GM19372 (cell line): ENCODE data around the gene ARL15.

Source experiments
- ATAC-seq: cut with Tn5 transposase; IDR thresholded peaks from one replicate; pipeline ENCODE4 v1.9.1; 2021; ENCODE audit warnings: mild to moderate bottlenecking, low read depth, moderate library complexity; ENCODE audit not compliant: unreplicated experiment

Gene ARL15

DNA sequence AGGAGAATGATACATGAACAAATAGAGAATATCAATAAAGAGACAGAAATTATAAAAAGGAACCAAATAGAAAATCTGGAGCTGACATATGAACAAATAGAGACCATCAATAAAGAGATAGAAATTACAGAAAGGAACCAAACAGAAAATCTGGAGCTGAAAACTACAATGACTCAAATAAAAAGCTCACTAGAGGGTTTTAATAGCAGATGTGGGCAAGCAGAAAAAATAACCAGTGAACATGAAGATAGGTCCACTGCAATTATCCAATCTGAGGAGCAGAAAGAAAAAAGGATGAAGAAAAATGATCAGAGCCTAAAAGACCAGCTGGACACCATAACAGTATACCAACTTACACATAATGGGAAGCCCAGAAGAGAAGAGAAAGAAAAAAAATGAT, 353.7 kb downstream of the ARL15 start:
- no peak for ATAC-seq

DNA sequence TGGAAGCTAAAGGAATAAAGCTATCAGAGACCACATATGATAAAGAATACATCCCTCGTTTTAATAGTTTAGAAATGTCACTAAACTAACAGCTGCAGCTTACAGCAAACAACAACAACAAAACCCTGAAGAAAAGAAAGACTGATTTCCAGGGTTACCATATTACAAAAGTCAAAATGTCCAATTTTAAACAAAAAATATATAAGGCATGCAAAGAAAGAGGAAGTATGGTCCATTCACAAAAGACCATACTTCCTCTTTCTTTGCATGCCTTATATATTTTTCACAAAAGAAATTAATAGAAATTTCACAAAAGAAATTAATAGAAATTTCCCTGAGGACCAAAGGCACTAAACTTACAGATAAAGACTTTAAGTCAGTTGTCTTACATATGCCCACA, 354.2 kb downstream of the ARL15 start:
- ATAC-seq = no peak

GRCh38 chr5:53950621-53951020, 359.8 kb downstream of the ARL15 start:
- no peak for ATAC-seq

- ATAC-seq = no peak
Observed at GRCh38 chr5:53948598-53948997, 361.8 kb downstream of the ARL15 start.

DNA sequence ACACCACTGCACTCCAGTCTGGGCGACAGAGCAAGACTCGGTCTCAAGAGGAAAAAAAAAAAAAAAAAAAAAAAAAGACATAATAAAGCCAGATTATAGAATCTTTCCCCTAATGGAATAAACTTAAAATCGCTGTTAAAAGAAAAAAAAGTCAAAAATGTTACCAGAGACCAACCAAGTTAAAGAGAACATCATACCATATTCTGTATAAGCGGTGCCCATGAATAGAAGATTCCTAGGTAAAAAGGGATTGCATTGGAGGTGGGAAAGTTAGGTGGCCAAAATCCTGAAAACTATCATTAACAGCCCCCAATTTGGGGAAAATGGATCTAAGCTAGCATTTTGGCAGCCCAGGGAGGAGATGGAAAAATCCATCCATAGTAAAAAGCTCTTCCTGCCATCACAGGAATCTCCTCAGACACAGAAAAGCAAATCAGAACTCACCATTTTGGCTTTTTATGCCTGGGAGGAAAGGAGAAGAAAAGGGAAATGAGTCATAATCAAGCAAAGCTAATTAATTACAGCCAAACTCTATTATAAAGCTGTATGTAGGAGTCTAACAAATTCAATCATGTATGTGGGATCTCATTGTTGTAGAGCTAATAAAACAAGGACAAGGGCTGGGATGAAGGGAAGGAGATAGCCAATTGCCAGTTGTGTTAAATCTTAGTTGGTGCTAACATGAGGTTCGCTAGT, 363.8 kb downstream of the ARL15 start:
- ATAC-seq = no peak

DNA sequence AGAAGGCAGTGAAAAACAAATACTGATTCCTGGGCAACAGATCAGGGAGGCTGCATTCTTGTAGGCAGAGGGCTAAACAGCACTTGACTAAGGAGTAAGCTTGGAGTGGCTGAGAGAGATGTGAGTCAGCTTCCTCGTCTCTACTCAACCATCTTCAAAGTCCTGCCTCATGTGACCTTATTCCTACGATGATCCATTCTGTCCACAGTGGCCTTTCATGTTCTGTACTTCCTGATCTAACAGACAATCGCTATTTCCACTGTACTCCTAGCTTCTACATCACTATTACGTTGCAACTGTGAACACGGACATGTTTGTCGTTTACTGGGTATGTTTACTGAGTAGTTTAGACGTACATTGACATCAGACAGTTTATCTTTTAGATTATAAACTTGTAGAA, 365.4 kb downstream of the ARL15 start:
- no peak for ATAC-seq

GRCh38 chr5:53943938-53944337, 366.4 kb downstream of the ARL15 start:
- ATAC-seq = no peak

GRCh38 chr5:53942724-53943123, 367.6 kb downstream of the ARL15 start:
- no peak for ATAC-seq

DNA sequence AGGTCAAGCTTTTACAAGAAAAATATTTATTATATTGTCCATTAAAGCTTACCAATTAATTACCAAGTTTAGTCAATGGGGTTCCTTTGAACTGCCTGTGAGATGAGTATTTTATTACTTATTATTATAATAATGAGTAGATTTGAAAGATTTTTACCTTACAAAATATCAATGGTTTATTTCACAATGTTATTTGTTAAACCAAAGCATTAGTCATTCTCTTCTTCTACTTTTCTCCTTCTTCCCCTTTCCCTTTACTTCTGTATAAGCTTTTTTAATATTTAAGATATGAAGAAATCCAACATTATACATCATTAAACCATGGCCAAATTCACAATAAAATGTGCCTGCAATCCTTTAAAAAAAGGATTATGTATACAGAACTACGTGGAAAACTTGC, 369.5 kb downstream of the ARL15 start:
- no peak for ATAC-seq

DNA sequence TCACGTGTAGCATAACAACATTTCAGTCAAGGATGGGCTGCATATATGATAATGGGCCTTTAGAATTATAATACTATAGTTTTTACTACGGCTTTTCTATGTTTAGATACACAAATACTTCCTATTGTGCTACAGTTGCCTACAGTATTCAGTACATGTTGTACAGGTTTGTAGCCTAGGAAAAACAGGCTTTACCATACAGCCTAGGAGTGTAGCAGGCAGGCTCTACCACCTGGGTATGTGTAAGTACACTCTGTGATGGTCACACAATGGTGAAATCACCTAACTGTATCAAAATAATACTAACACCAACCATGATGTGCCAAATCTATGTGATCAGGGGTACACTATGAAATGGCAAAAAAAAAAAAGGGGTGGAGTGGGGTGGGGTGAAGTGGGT, 372.9 kb downstream of the ARL15 start:
- no peak for ATAC-seq

- no peak for ATAC-seq
Observed at GRCh38 chr5:53936481-53937352, 373.7 kb downstream of the ARL15 start.

DNA sequence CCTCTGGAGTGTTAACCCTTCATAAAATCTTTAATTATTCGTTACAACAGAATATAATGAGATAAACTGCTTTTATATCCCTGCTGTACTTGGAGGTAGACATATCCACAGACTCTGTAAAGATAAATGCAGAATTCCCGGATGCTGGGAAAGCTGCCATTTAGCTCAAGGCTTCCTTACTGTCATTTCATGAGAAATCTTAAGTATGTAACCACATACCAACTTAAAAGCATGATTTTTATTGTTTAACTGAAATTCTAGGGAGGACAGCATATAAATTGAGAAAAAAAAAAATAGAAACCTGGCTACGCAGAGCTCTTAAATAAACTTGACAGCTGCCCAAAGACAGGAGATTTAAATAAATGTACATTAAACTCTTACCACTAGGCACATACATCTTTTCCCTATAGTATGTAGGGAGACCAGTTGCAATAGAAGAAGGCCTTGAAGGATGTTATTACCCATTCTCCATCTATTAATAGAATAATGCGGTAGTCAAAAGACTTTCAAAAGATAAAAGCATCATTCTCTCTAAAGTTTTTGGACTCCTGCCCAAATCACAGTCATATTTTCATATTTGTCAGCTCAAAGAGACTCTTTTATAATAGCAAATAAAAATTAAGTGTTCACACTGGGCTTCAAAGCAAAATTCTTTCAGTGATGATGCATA, 376.1 kb downstream of the ARL15 start:
- no peak for ATAC-seq

DNA sequence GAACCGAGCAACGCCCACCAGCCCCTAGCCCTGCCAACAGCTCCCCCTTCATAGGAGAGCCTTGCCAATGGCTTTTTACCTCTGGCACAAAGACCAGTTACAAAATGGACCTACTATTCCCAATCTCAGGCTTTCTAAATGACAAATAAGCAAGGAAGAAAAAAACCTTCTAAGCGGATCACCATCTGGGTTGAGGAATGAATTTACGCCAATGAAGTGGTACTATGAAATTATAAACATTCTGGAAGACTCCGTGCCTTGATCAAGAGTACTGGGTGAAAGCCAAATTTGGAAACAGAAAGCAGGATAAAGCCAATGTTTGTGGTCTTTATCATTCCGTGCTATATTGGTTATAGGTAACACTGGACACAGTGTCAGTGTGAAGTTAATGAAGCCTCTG, 378.0 kb downstream of the ARL15 start:
- ATAC-seq = no peak

DNA sequence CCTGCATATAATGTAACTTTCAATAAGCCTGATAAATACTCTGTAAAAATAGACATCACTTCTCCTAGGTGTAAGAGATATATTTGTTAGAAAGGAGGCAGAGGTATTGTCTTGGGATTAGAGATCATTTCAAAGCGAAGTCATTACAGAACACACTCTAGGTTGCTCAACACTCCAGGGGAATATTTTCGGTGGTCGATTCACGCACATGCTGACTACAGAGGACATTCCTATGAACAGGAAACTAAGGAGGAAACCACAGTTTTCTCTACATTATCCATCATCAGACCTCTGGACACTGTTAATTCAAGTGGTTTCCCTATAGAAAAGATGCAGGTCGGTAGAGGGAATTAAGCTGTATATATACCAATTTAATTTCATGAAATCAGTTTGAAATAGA, 379.9 kb downstream of the ARL15 start:
- no peak for ATAC-seq

DNA sequence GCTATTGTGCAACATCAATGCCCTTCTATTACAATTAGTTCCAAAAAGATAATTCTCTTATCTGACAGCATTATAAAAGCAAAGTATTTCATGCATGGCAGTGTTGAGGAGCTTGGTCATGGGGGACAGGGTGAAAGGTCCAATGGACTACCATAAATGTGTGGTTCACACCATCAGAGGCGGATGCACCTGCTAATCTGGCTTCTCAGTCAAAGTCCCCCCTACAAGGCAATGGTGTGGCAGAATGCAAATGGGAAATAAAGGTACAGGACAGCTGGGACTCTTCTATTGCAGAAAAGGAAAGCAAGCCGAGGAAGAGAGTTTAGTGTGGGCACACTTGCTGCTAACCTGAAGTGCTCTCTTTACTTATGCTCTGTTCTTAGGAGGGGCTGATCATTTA, 380.8 kb downstream of the ARL15 start:
- ATAC-seq = no peak

GRCh38 chr5:53929152-53929551, 381.2 kb downstream of the ARL15 start:
- no peak for ATAC-seq

DNA sequence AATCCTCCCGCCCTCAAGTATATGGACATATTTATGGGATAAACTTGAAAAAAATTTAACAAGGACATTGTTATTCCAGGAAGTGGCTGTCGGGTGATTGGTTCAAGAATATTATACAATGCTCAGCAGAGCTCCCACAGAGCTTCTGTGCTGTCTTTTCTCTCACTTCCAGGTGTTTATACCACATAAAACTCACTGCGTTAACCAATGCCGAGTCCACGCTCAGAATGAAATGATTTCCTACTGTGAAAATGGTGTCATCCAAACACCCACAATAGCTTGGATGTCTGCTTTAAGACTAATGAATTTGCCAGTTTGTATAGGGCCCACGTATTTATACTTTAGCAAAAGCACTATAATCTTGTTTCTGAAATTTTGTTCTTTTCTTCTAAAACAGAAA, 381.7 kb downstream of the ARL15 start:
- no peak for ATAC-seq

DNA sequence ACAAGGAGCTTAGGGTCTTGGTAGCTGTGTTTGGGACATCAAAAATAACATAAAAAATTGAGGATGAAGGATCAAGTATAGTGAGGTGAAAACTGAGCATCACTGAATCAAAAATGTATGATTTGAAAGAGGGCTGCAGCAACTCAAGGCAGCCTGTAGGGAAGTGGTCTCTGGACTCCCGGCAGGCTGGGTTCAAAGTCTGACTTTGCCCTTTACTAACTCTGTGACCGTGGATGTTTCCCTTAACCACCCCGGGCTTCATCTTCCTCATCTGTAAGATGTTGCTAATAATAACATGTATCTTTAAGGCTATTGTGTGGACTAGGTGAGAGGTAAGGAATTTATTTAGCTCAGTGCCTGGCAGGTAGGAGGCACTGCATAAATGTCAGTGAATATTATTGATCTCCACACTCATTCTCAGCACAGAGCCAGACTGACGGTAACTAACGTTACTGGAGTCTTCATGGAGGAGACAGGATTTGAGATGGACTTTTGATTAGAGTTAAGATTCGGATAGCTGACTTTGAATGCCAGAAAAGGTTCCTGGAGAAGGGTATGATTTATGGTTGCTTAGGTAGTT, 382.6 kb downstream of the ARL15 start:
- ATAC-seq = no peak

DNA sequence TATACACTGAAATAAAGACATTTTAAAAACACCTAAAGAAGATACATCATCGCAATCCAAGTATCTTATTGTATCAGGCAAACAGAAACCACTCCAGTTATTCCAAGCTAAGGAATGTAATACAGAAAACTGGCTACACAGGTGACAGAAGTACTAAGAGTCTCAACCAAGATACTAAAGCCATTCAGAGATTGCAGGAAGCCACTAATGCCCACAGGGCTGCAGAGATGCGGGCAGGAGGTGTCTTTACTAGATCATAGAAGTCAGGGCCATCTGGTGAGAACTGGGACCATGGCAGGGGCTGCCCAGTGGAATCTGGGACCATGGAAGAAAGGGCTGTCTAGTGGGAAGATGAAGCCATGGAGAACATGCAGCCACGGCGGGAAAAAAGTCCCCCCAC, 384.3 kb downstream of the ARL15 start:
- ATAC-seq = no peak

DNA sequence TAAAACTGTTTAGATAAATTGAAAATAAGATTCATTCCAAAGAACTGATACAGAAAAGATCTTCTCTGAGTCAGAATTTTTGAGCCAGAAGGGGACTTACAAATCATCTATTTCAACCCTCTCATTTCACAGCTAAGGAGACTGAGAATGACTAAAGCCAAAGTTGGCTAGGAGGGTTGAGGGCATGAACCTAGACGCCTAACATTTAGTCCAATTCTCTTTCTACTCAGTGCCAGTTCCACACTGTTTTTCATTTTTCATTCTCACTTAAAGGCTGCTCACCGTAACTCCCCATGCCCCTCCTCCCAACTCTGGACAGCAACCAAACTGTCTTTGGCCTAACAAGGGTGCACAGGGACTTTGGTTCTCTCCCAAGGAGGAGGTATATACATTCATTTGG, 386.0 kb downstream of the ARL15 start:
- ATAC-seq = no peak

- no peak for ATAC-seq
Observed at GRCh38 chr5:53923961-53924360, 386.4 kb downstream of the ARL15 start.
